MG63 (cell line): Measurements from ENCODE around the gene UST. TPM values are rescaled to one million over a fixed set of nuclear protein-coding genes. Genes with fewer than 3 reads are reported as not detected.
"Not testable (repeated sequence)": the region's sequence is repeated elsewhere in the genome, so short reads cannot be mapped to it uniquely, and the experiment has no call there.

Source experiments
- DNase-seq: peaks from one replicate; pipeline ENCODE4 v3.0.0-alpha.2; 2020
- H3K27me3 ChIP-seq: fragments of 250-450 bp; sonication (Bioruptor Pico); 2 replicates; pipeline ENCODE4 v1.5.1; 2020; ENCODE audit warnings: mild to moderate bottlenecking, moderate library complexity
- H3K36me3 ChIP-seq: fragments of 250-450 bp; sonication (Bioruptor Pico); 2 replicates; pipeline ENCODE4 v1.5.1; 2020; ENCODE audit warnings: mild to moderate bottlenecking, moderate library complexity
- H3K4me3 ChIP-seq: fragments of 250-450 bp; sonication (Bioruptor Pico); 2 replicates; pipeline ENCODE4 v1.5.1; 2020; ENCODE audit warnings: mild to moderate bottlenecking, moderate library complexity
- H3K9me3 ChIP-seq: fragments of 250-450 bp; sonication (Bioruptor Pico); 2 replicates; pipeline ENCODE4 v1.5.1; 2020; ENCODE audit warnings: mild to moderate bottlenecking, moderate library complexity
- total RNA-seq: library from RNA; depleted of rRNA; stranded (reverse); fragments of >200 nt; shearing (Covaris generic); gene quantifications from 2 replicates; pipeline ENCODE4 v1.2.3, GENCODE V29; 2014; ENCODE audit warnings: low replicate concordance

UST gene
- total RNA-seq, 1 experiment from 2014 or later = 22.0 TPM

GRCh38 chr6:149097794-149098193, 351.0 kb downstream of the UST start:
- no peak for DNase-seq
- Histone ChIP-seq H3K27me3 (no peaks in the 10 kb centered on the region), H3K4me3 (no peak overlapping the region), H3K36me3 (no peaks in the 10 kb centered on the region), H3K9me3 (peaks cover 14% of the 10 kb centered on the region; the same call in 1 of the 2 replicates)

- Histone ChIP-seq H3K36me3 (no peaks in the 10 kb centered on the region), H3K4me3 (no peak overlapping the region), H3K27me3 (no peaks in the 10 kb centered on the region), H3K9me3 (peaks cover 14% of the 10 kb centered on the region; the same call in 1 of the 2 replicates)
- DNase-seq = no peak
Measured at GRCh38 chr6:149098700-149099276, 352.0 kb downstream of the UST start.

- no peak for DNase-seq
- Histone ChIP-seq H3K9me3 (peaks cover 14% of the 10 kb centered on the region; the same call in 1 of the 2 replicates), H3K36me3 (no peaks in the 10 kb centered on the region), H3K27me3 (no peaks in the 10 kb centered on the region), H3K4me3 (no peak overlapping the region)
Measured at GRCh38 chr6:149102324-149102723, 355.5 kb downstream of the UST start.

- H3K36me3 ChIP-seq, H3K4me3 ChIP-seq, H3K9me3 ChIP-seq, DNase-seq, H3K27me3 ChIP-seq: not testable (repeated sequence)
Measured at GRCh38 chr6:149103950-149104349, 357.1 kb downstream of the UST start.

GRCh38 chr6:149107520-149107919, 360.7 kb downstream of the UST start:
- no peaks in the 10 kb centered on the region for H3K9me3 ChIP-seq
- no peak for DNase-seq
- H3K36me3 ChIP-seq = no peaks in the 10 kb centered on the region
- H3K27me3 ChIP-seq = no peaks in the 10 kb centered on the region
- no peak overlapping the region for H3K4me3 ChIP-seq

- H3K36me3 ChIP-seq = no peaks in the 10 kb centered on the region
- no peak overlapping the region for H3K4me3 ChIP-seq
- H3K27me3 ChIP-seq = no peaks in the 10 kb centered on the region
- no peak for DNase-seq
- no peaks in the 10 kb centered on the region for H3K9me3 ChIP-seq
Measured at GRCh38 chr6:149108038-149108748, 361.4 kb downstream of the UST start.

GRCh38 chr6:149108749-149109100, 361.9 kb downstream of the UST start:
- H3K4me3 ChIP-seq = no peak overlapping the region
- DNase-seq = no peak
- H3K36me3 ChIP-seq = no peaks in the 10 kb centered on the region
- no peaks in the 10 kb centered on the region for H3K9me3 ChIP-seq
- no peaks in the 10 kb centered on the region for H3K27me3 ChIP-seq

GRCh38 chr6:149109397-149110070, 362.7 kb downstream of the UST start:
- DNase-seq = no peak
- Histone ChIP-seq H3K9me3 (no peaks in the 10 kb centered on the region), H3K4me3 (no peak overlapping the region), H3K36me3 (no peaks in the 10 kb centered on the region), H3K27me3 (no peaks in the 10 kb centered on the region)

GRCh38 chr6:149111556-149112115, 364.8 kb downstream of the UST start:
- Histone ChIP-seq H3K9me3 (no peaks in the 10 kb centered on the region), H3K36me3 (no peaks in the 10 kb centered on the region), H3K27me3 (no peaks in the 10 kb centered on the region), H3K4me3 (no peak overlapping the region)
- DNase-seq = no peak

GRCh38 chr6:149112976-149113375, 366.1 kb downstream of the UST start:
- no peaks in the 10 kb centered on the region for H3K9me3 ChIP-seq
- H3K36me3 ChIP-seq = no peaks in the 10 kb centered on the region
- H3K4me3 ChIP-seq = no peak overlapping the region
- H3K27me3 ChIP-seq = no peaks in the 10 kb centered on the region
- no peak for DNase-seq

GRCh38 chr6:149114167-149114566, 367.3 kb downstream of the UST start:
- H3K36me3 ChIP-seq = no peaks in the 10 kb centered on the region
- no peaks in the 10 kb centered on the region for H3K27me3 ChIP-seq
- no peak overlapping the region for H3K4me3 ChIP-seq
- no peaks in the 10 kb centered on the region for H3K9me3 ChIP-seq
- DNase-seq = no peak

GRCh38 chr6:149118737-149119653, 372.2 kb downstream of the UST start:
- no peaks in the 10 kb centered on the region for H3K27me3 ChIP-seq
- peaks cover 2% of the 10 kb centered on the region for H3K9me3 ChIP-seq
- no peaks in the 10 kb centered on the region for H3K36me3 ChIP-seq
- H3K4me3 ChIP-seq = no peak overlapping the region
- DNase-seq = no peak

- Histone ChIP-seq H3K27me3 (no peaks in the 10 kb centered on the region; the same call in 1 of the 2 replicates), H3K36me3 (no peaks in the 10 kb centered on the region)
- DNase-seq = no peak
Measured at GRCh38 chr6:149122850-149123821, 376.3 kb downstream of the UST start.

GRCh38 chr6:149125309-149125708, 378.5 kb downstream of the UST start:
- no peak overlapping the region for H3K4me3 ChIP-seq
- no peaks in the 10 kb centered on the region; the same call in 1 of the 2 replicates for H3K27me3 ChIP-seq
- no peaks in the 10 kb centered on the region for H3K36me3 ChIP-seq
- peaks cover 5% of the 10 kb centered on the region for H3K9me3 ChIP-seq
- no peak for DNase-seq

More at GRCh38 chr6:149122850-149123821, 376.3 kb downstream of the UST start:
- Histone ChIP-seq H3K9me3 (peaks cover 5% of the 10 kb centered on the region), H3K4me3 (no peak overlapping the region)
